Mesendoderm (in vitro differentiated cells): ENCODE measurements around the gene CEACAM18.

Experiments
- DNase-seq: peaks from one replicate; pipeline ENCODE4 v3.0.0; 2013
- H2AK5ac ChIP-seq: 2 replicates; pipeline ENCODE4 v1.6.1; 2013; ENCODE audit warnings: low read length, inconsistent platforms
- H2BK120ac ChIP-seq: 2 replicates; pipeline ENCODE4 v1.6.1; 2013; ENCODE audit warnings: low read depth, mild to moderate bottlenecking, low read length, moderate library complexity, mixed read lengths
- H2BK15ac ChIP-seq: replicated peaks from 2 replicates; pipeline ENCODE4 v1.6.1; 2013; ENCODE audit warnings: low read depth, mild to moderate bottlenecking, moderate library complexity
- H2BK5ac ChIP-seq: 2 replicates; pipeline ENCODE4 v1.6.1; 2013; ENCODE audit warnings: low read length, inconsistent platforms
- H3K18ac ChIP-seq: 2 replicates; pipeline ENCODE4 v1.6.1; 2013; ENCODE audit warnings: mild to moderate bottlenecking, low read length, mixed read lengths
- H3K23ac ChIP-seq: one replicate; pipeline ENCODE4 v1.6.1; 2013; ENCODE audit warnings: low read length
- H3K27ac ChIP-seq: 2 replicates; pipeline ENCODE4 v1.5.1; 2013; ENCODE audit warnings: low read depth, mild to moderate bottlenecking, inconsistent platforms, low read length, moderate library complexity
- H3K27me3 ChIP-seq: 2 replicates; pipeline ENCODE4 v1.6.1; 2013; ENCODE audit warnings: low read length, control low read depth, mild to moderate bottlenecking, inconsistent platforms; ENCODE audit not compliant: insufficient read depth, poor library complexity
- H3K36me3 ChIP-seq: 2 replicates; pipeline ENCODE4 v1.6.1; 2013; ENCODE audit warnings: low read length, inconsistent platforms; ENCODE audit not compliant: control insufficient read depth, insufficient read depth
- H3K4ac ChIP-seq: one replicate; pipeline ENCODE4 v1.6.1; 2013; ENCODE audit warnings: low read depth, mild to moderate bottlenecking, low read length, moderate library complexity
- H3K4me1 ChIP-seq: 2 replicates; pipeline ENCODE4 v1.6.1; 2013; ENCODE audit warnings: low read depth, low read length, inconsistent platforms; ENCODE audit not compliant: control insufficient read depth
- H3K4me2 ChIP-seq: 2 replicates; pipeline ENCODE4 v1.6.1; 2013; ENCODE audit warnings: low read length
- H3K4me3 ChIP-seq: 2 replicates; pipeline ENCODE4 v1.5.1; 2013; ENCODE audit warnings: mild to moderate bottlenecking, low read length
- H3K56ac ChIP-seq: one replicate; pipeline ENCODE4 v1.6.1; 2013; ENCODE audit warnings: low read length
- H3K79me1 ChIP-seq: 2 replicates; pipeline ENCODE4 v1.6.1; 2013; ENCODE audit warnings: low read length, inconsistent platforms
- H3K79me2 ChIP-seq: 2 replicates; pipeline ENCODE4 v1.6.1; 2013; ENCODE audit warnings: mild to moderate bottlenecking, low read length; ENCODE audit not compliant: control insufficient read depth, insufficient read depth
- H3K9ac ChIP-seq: 2 replicates; pipeline ENCODE4 v1.6.1; 2013; ENCODE audit warnings: low read length, inconsistent platforms
- H4K5ac ChIP-seq: one replicate; pipeline ENCODE4 v1.6.1; 2013; ENCODE audit warnings: low read length
- H4K8ac ChIP-seq: one replicate; pipeline ENCODE4 v1.6.1; 2013; ENCODE audit warnings: low read depth, mild to moderate bottlenecking, control low read depth, low read length, moderate library complexity
- WGBS: extraction: QIAGEN DNeasy Blood & Tissue Kit; methylation state at CpG from one replicate; pipeline ENCODE4 v1.1.7; 2013; ENCODE audit warnings: low lambda C conversion rate, missing lambda C conversion rate; ENCODE audit not compliant: insufficient coverage; ENCODE audit errors: extremely low coverage; 5-methylcytosine and 5-hydroxymethylcytosine counted together

Gene CEACAM18

GRCh38 chr19:51448011-51448410 is 30.3 kb upstream of the CEACAM18 start:
- no peak for DNase-seq

GRCh38 chr19:51448411-51449016 is 29.8 kb upstream of the CEACAM18 start:
- Histone ChIP-seq H4K5ac (no peak overlapping the region), H3K56ac (no peak overlapping the region), H2AK5ac (no peak overlapping the region), H3K4me1 (no peaks in the 10 kb centered on the region), H3K4me2 (no peak overlapping the region), H3K4me3 (no peak overlapping the region), H3K79me1 (no peaks in the 10 kb centered on the region), H3K9ac (no peak overlapping the region), H2BK120ac (no peak overlapping the region), H3K23ac (no peak overlapping the region), H3K27ac (no peak overlapping the region), H3K4ac (no peak overlapping the region), H3K27me3 (no peaks in the 10 kb centered on the region), H3K79me2 (no peaks in the 10 kb centered on the region), H4K8ac (no peak overlapping the region), H2BK15ac (no peak overlapping the region), H3K18ac (no peak overlapping the region), H3K36me3 (no peaks in the 10 kb centered on the region), H2BK5ac (no peak overlapping the region)
- no peak for DNase-seq
- no CpG with 5 or more reads among the region's 13 CpGs for WGBS

More at GRCh38 chr19:51448011-51448410, 30.3 kb upstream of the CEACAM18 start:
- Histone ChIP-seq H2BK5ac (no peak overlapping the region), H2BK15ac (no peak overlapping the region), H3K36me3 (no peaks in the 10 kb centered on the region), H3K4me1 (no peaks in the 10 kb centered on the region), H3K4ac (no peak overlapping the region), H3K27ac (no peak overlapping the region), H3K4me3 (no peak overlapping the region), H3K79me2 (no peaks in the 10 kb centered on the region), H3K18ac (no peak overlapping the region), H4K5ac (no peak overlapping the region), H2BK120ac (no peak overlapping the region), H2AK5ac (no peak overlapping the region), H3K27me3 (no peaks in the 10 kb centered on the region), H3K79me1 (no peaks in the 10 kb centered on the region), H3K4me2 (no peak overlapping the region), H4K8ac (no peak overlapping the region), H3K56ac (no peak overlapping the region), H3K23ac (no peak overlapping the region), H3K9ac (no peak overlapping the region)
- no CpG with 5 or more reads among the region's 7 CpGs for WGBS

GRCh38 chr19:51450730-51451307 is 27.5 kb upstream of the CEACAM18 start:
- H2BK15ac ChIP-seq, result no peak overlapping the region
- no peak overlapping the region for H4K8ac ChIP-seq
- no peak overlapping the region for H3K4me2 ChIP-seq
- no peaks in the 10 kb centered on the region for H3K27me3 ChIP-seq
- H3K56ac ChIP-seq, result no peak overlapping the region
- H3K27ac ChIP-seq, result no peak overlapping the region
- no peak overlapping the region for H3K23ac ChIP-seq
- H3K9ac ChIP-seq, result no peak overlapping the region
- no peak overlapping the region for H3K18ac ChIP-seq
- H2BK5ac ChIP-seq, result no peak overlapping the region
- H3K79me1 ChIP-seq, result no peaks in the 10 kb centered on the region
- no peak overlapping the region for H3K4ac ChIP-seq
- H2BK120ac ChIP-seq, result no peak overlapping the region
- DNase-seq, result no peak
- no peaks in the 10 kb centered on the region for H3K4me1 ChIP-seq
- H2AK5ac ChIP-seq, result no peak overlapping the region
- no peaks in the 10 kb centered on the region for H3K79me2 ChIP-seq
- no CpG with 5 or more reads among the region's 5 CpGs for WGBS
- no peak overlapping the region for H4K5ac ChIP-seq
- H3K36me3 ChIP-seq, result no peaks in the 10 kb centered on the region
- no peak overlapping the region for H3K4me3 ChIP-seq

GRCh38 chr19:51456541-51457290 is 21.6 kb upstream of the CEACAM18 start:
- DNase-seq, result no peak
- no peak overlapping the region for H3K4ac ChIP-seq
- no peak overlapping the region for H3K23ac ChIP-seq
- H3K9ac ChIP-seq, result no peak overlapping the region
- no peaks in the 10 kb centered on the region for H3K79me1 ChIP-seq
- H2BK15ac ChIP-seq, result no peak overlapping the region
- no peak overlapping the region for H3K4me2 ChIP-seq
- WGBS, result no CpG with 5 or more reads among the region's 11 CpGs
- H4K5ac ChIP-seq, result no peak overlapping the region
- no peak overlapping the region for H2BK120ac ChIP-seq
- H2BK5ac ChIP-seq, result no peak overlapping the region
- H4K8ac ChIP-seq, result no peak overlapping the region
- H2AK5ac ChIP-seq, result no peak overlapping the region
- H3K18ac ChIP-seq, result no peak overlapping the region
- H3K4me1 ChIP-seq, result no peaks in the 10 kb centered on the region
- no peaks in the 10 kb centered on the region for H3K79me2 ChIP-seq
- H3K56ac ChIP-seq, result no peak overlapping the region
- H3K27me3 ChIP-seq, result no peaks in the 10 kb centered on the region
- H3K27ac ChIP-seq, result no peak overlapping the region
- H3K36me3 ChIP-seq, result no peaks in the 10 kb centered on the region
- no peak overlapping the region for H3K4me3 ChIP-seq

GRCh38 chr19:51457351-51458013 is 20.9 kb upstream of the CEACAM18 start:
- no peak for DNase-seq
- Histone ChIP-seq H2BK15ac (no peak overlapping the region), H3K27me3 (no peaks in the 10 kb centered on the region), H3K23ac (no peak overlapping the region), H2BK5ac (no peak overlapping the region), H3K4me3 (no peak overlapping the region), H3K4me1 (no peaks in the 10 kb centered on the region), H2AK5ac (no peak overlapping the region), H3K56ac (no peak overlapping the region), H3K4me2 (no peak overlapping the region), H3K79me2 (no peaks in the 10 kb centered on the region), H2BK120ac (no peak overlapping the region), H4K5ac (no peak overlapping the region), H3K79me1 (no peaks in the 10 kb centered on the region), H3K36me3 (no peaks in the 10 kb centered on the region), H3K27ac (no peak overlapping the region), H3K9ac (no peak overlapping the region), H4K8ac (no peak overlapping the region), H3K18ac (no peak overlapping the region), H3K4ac (no peak overlapping the region)
- no CpG with 5 or more reads among the region's 11 CpGs for WGBS
